HFFc6 (cell line): Measurements from ENCODE around the gene MAGI1. TPM values are rescaled to one million over a fixed set of nuclear protein-coding genes. Genes with fewer than 3 reads are reported as not detected.

ENCODE experiments used
- DNase-seq: peaks from one replicate; pipeline ENCODE4 v3.0.0-alpha.2; 2018
- H3K27ac Mint-ChIP-seq: 2 replicates; pipeline ENCODE4 v1.8.0; 2020; ENCODE audit warnings: mild to moderate bottlenecking, mixed read lengths
- H3K27me3 Mint-ChIP-seq: 2 replicates; pipeline ENCODE4 v1.8.0; 2021; ENCODE audit warnings: mild to moderate bottlenecking, moderate library complexity, mixed read lengths; ENCODE audit not compliant: insufficient read depth
- H3K36me3 Mint-ChIP-seq: 2 replicates; pipeline ENCODE4 v1.8.0; 2021; ENCODE audit warnings: low read depth, mixed read lengths
- H3K4me1 Mint-ChIP-seq: 2 replicates; pipeline ENCODE4 v1.8.0; 2020; ENCODE audit warnings: low read depth, mixed read lengths
- H3K4me3 Mint-ChIP-seq: 2 replicates; pipeline ENCODE4 v1.8.0; 2020; ENCODE audit warnings: mild to moderate bottlenecking, moderate library complexity, mixed read lengths
- H3K9me3 Mint-ChIP-seq: 2 replicates; pipeline ENCODE4 v1.8.0; 2020; ENCODE audit warnings: mild to moderate bottlenecking, mixed read lengths
- total RNA-seq, 6 experiments: library from RNA; stranded (reverse); fragmentation: NEBNext Ultra II Directional; extraction: Animal tissue kit (Norgen Biotek cat#: 25700); gene quantifications; 2 replicates in 1 of 6; 3 replicates in 5 of 6; pipeline ENCODE4 v1.2.3, GENCODE V29; 2021
- TF ChIP-seq, protein P1 (sequence below): fragments of 200-600 bp; sonication (generic); IDR thresholded peaks from 2 replicates; pipeline ENCODE4 v1.5.0; 2021; ENCODE audit warnings: antibody characterized with exemption, mild to moderate bottlenecking

The MAGI1 gene
- total RNA-seq, 6 experiments from 2014 or later, result 21.1 to 30.5 (median 22.4) TPM

GRCh38 chr3:65490114-65490513, 548.6 kb downstream of the MAGI1 start:
- TF ChIP-seq, protein P1, sequence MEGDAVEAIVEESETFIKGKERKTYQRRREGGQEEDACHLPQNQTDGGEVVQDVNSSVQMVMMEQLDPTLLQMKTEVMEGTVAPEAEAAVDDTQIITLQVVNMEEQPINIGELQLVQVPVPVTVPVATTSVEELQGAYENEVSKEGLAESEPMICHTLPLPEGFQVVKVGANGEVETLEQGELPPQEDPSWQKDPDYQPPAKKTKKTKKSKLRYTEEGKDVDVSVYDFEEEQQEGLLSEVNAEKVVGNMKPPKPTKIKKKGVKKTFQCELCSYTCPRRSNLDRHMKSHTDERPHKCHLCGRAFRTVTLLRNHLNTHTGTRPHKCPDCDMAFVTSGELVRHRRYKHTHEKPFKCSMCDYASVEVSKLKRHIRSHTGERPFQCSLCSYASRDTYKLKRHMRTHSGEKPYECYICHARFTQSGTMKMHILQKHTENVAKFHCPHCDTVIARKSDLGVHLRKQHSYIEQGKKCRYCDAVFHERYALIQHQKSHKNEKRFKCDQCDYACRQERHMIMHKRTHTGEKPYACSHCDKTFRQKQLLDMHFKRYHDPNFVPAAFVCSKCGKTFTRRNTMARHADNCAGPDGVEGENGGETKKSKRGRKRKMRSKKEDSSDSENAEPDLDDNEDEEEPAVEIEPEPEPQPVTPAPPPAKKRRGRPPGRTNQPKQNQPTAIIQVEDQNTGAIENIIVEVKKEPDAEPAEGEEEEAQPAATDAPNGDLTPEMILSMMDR, result no peak
- Mint-ChIP-seq H3K27me3 (peaks cover 1% of the 10 kb centered on the region; the same call in 1 of the 2 replicates), H3K4me3 (no peak overlapping the region), H3K4me1 (peaks cover 22% of the 10 kb centered on the region), H3K9me3 (no peaks in the 10 kb centered on the region), H3K36me3 (0 out of 2 replicates have a peak, but pooled peaks cover 6% of the 10 kb centered on the region), H3K27ac (no peak overlapping the region)
- DNase-seq, result no peak

GRCh38 chr3:65489253-65489652, 549.5 kb downstream of the MAGI1 start:
- TF ChIP-seq, protein P1, result no peak
- Mint-ChIP-seq H3K27ac (no peak overlapping the region), H3K9me3 (no peaks in the 10 kb centered on the region), H3K27me3 (peaks cover 4% of the 10 kb centered on the region; the same call in 1 of the 2 replicates), H3K4me3 (no peak overlapping the region), H3K36me3 (0 out of 2 replicates have a peak, but pooled peaks cover 6% of the 10 kb centered on the region), H3K4me1 (peaks cover 30% of the 10 kb centered on the region)
- DNase-seq, result no peak

GRCh38 chr3:65485826-65486469, 552.8 kb downstream of the MAGI1 start:
- no peaks in the 10 kb centered on the region for H3K36me3 Mint-ChIP-seq
- H3K4me1 Mint-ChIP-seq, result peaks cover 22% of the 10 kb centered on the region
- no peak for DNase-seq

GRCh38 chr3:65484964-65485363, 553.8 kb downstream of the MAGI1 start:
- Mint-ChIP-seq H3K9me3 (no peaks in the 10 kb centered on the region), H3K4me1 (peaks cover 22% of the 10 kb centered on the region), H3K27ac (no peak overlapping the region), H3K36me3 (no peaks in the 10 kb centered on the region), H3K4me3 (no peak overlapping the region), H3K27me3 (peaks cover 2% of the 10 kb centered on the region; the same call in 1 of the 2 replicates)
- TF ChIP-seq, protein P1, result no peak
- no peak for DNase-seq

More at GRCh38 chr3:65485826-65486469, 552.8 kb downstream of the MAGI1 start:
- TF ChIP-seq, protein P1, result no peak
- Mint-ChIP-seq H3K4me3 (no peak overlapping the region), H3K27me3 (peaks cover 2% of the 10 kb centered on the region; the same call in 1 of the 2 replicates), H3K9me3 (no peaks in the 10 kb centered on the region), H3K27ac (no peak overlapping the region)

DNA sequence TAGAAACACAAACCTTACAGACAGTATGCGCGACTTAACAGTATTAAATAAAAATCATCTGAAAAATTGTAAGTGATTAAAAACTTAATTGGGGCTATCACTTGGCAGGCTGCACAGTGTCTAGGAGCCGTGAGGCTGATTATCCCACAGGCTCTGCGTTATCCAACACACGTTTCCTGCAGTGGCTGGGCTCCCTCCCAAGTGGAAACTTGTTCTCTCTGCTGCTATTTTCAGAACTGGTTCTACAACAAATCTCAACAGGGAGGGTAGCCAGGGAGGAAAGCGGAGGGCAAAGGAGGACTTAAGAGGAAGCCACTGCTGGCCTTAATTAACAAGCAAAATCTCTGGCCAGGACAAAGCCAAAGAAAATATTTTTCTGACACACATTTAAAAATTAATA, 555.2 kb downstream of the MAGI1 start:
- Mint-ChIP-seq H3K4me1 (peaks cover 22% of the 10 kb centered on the region), H3K4me3 (no peak overlapping the region), H3K27ac (no peak overlapping the region), H3K36me3 (no peaks in the 10 kb centered on the region), H3K27me3 (peaks cover 2% of the 10 kb centered on the region), H3K9me3 (no peaks in the 10 kb centered on the region)
- TF ChIP-seq, protein P1, result no peak
- no peak for DNase-seq
